Left lung (tissue), 10 donors: ENCODE data around the gene PLB1. TPM values are rescaled to one million over a fixed set of nuclear protein-coding genes. Genes with fewer than 3 reads are reported as not detected.
A peak's percentile ranks its signal among the peaks of the same experiment; 100 is the strongest.

Experiments used
- ATAC-seq: fragments of 200-7000 bp; cut with Tn5 transposase; one replicate; pipeline ENCODE4 v1.9.1; 2020; ENCODE audit warnings: moderate library complexity
- DNase-seq, 4 donors: peaks; one replicate each; pipeline ENCODE4 v3.0.0-alpha.2; 2013 to 2020
- H3K27ac ChIP-seq, 2 donors: fragments of 200-600 bp; sonication (generic) in 1 of 2; one replicate each; pipeline versions ENCODE4 v1.5.0 to v1.8.0; 2020 to 2021
- H3K27me3 ChIP-seq, 2 donors: fragments of 200-600 bp; sonication (generic) in 1 of 2; one replicate each; pipeline versions ENCODE4 v1.5.0 to v1.8.0; 2020 to 2021
- H3K36me3 ChIP-seq, 2 donors: fragments of 200-600 bp; sonication (generic) in 1 of 2; one replicate each; pipeline versions ENCODE4 v1.5.0 to v1.8.0; 2020 to 2021
- H3K4me1 ChIP-seq, 2 donors: fragments of 200-600 bp; one replicate each; pipeline ENCODE4 v1.8.0; 2021
- H3K4me3 ChIP-seq, 2 donors: fragments of 200-600 bp; sonication (generic) in 1 of 2; one replicate each; pipeline versions ENCODE4 v1.5.0 to v1.8.0; 2020 to 2021; ENCODE audit warnings: mild to moderate bottlenecking in 1 of 2
- H3K9me3 ChIP-seq, 2 donors: fragments of 200-600 bp; sonication (generic) in 1 of 2; one replicate each; pipeline versions ENCODE4 v1.5.0 to v1.8.0; 2020 to 2021
- CTCF ChIP-seq, 2 donors: fragments of 200-600 bp; sonication (generic) in 1 of 2; IDR thresholded peaks; one replicate each; pipeline versions ENCODE4 v1.5.0 to v1.8.0; 2021; ENCODE audit warnings: antibody characterized with exemption in 2 of 2
- intact Hi-C, 2 donors: fragments of 100-400 bp; cut with DNase I; formaldehyde crosslinking; loops; one replicate each; pipeline versions ENCODE4 v1.11.2 to v1.14.2; 2022
- polyA plus RNA-seq, 6 donors: library from polyadenylated mRNA; unstranded; fragments of 120-200 nt; gene quantifications; one replicate each; pipeline ENCODE4 v1.2.1, GENCODE V29; 2013; ENCODE audit not compliant: insufficient read length in 6 of 6
- total RNA-seq, 2 donors: library from RNA; stranded (reverse); fragmentation: NEBNext Ultra II Directional; extraction: Animal tissue kit (Norgen Biotek cat#: 25700); gene quantifications; one replicate each; pipeline ENCODE4 v1.2.1, GENCODE V29; 2021
- donor health status: DM: no; HTN: yes; CAD: no.
- donor health status: DM: no; HTN: no; CAD: no.

The PLB1 gene
- total and polyA plus RNA-seq, 8 donors = 0.94 to 6.8 (median 1.9) TPM

GRCh38 chr2:28528206-28528605 lies 32.3 kb downstream of the PLB1 start:
- H3K36me3 ChIP-seq = no peaks in the 10 kb centered on the region
- H3K9me3 ChIP-seq = no peaks in the 10 kb centered on the region
- H3K27me3 ChIP-seq = peaks cover 0 to 25% of the 10 kb centered on the region in 2 donors
- H3K27ac ChIP-seq = no peak overlapping the region
- no peak for TF ChIP-seq CTCF (IDR thresholded peaks at IDR 0.05)
- intact Hi-C loops = no loop called here
- ATAC-seq = no peak
- no peak for DNase-seq
- H3K4me1 ChIP-seq = no peaks in the 10 kb centered on the region
- no peak overlapping the region for H3K4me3 ChIP-seq

GRCh38 chr2:28530782-28531181 lies 34.9 kb downstream of the PLB1 start:
- Histone ChIP-seq H3K27ac (no peak overlapping the region), H3K4me3 (no peak overlapping the region), H3K4me1 (no peaks in the 10 kb centered on the region), H3K27me3 (peaks cover 0 to 1% of the 10 kb centered on the region in 2 donors), H3K36me3 (no peaks in the 10 kb centered on the region), H3K9me3 (no peaks in the 10 kb centered on the region)
- ATAC-seq (no peak), DNase-seq (no peak)
- TF ChIP-seq CTCF (IDR thresholded peaks at IDR 0.05) = no peak
- intact Hi-C loops = no loop called here

GRCh38 chr2:28532399-28532798 lies 36.5 kb downstream of the PLB1 start:
- H3K27ac ChIP-seq = no peak overlapping the region
- ATAC-seq (no peak), DNase-seq (no peak)
- H3K27me3 ChIP-seq = no peaks in the 10 kb centered on the region
- intact Hi-C loops = no loop called here
- no peaks in the 10 kb centered on the region for H3K36me3 ChIP-seq
- no peak overlapping the region for H3K4me3 ChIP-seq
- H3K4me1 ChIP-seq = no peaks in the 10 kb centered on the region
- H3K9me3 ChIP-seq = no peaks in the 10 kb centered on the region
- TF ChIP-seq CTCF (IDR thresholded peaks at IDR 0.05) = no peak

- no peak for ATAC-seq
- DNase-seq = no peak
- Histone ChIP-seq H3K9me3 (no peaks in the 10 kb centered on the region), H3K27me3 (no peaks in the 10 kb centered on the region), H3K4me1 (no peaks in the 10 kb centered on the region), H3K4me3 (no peak overlapping the region), H3K36me3 (no peaks in the 10 kb centered on the region), H3K27ac (no peak overlapping the region)
- TF ChIP-seq CTCF (IDR thresholded peaks at IDR 0.05) = no peak
- intact Hi-C loops = no loop called here
Measured at GRCh38 chr2:28533044-28533680, 37.3 kb downstream of the PLB1 start.

- no peaks in the 10 kb centered on the region for H3K36me3 ChIP-seq
- no peaks in the 10 kb centered on the region for H3K4me1 ChIP-seq
- no peaks in the 10 kb centered on the region for H3K9me3 ChIP-seq
- H3K4me3 ChIP-seq = no peak overlapping the region
- TF ChIP-seq CTCF (IDR thresholded peaks at IDR 0.05) = no peak
- peak; percentile 65 for ATAC-seq
- intact Hi-C loops = no loop called here
- H3K27me3 ChIP-seq = no peaks in the 10 kb centered on the region
- no peak overlapping the region for H3K27ac ChIP-seq
- DNase-seq = no peak
Measured at GRCh38 chr2:28534817-28535216, 39.0 kb downstream of the PLB1 start.
